ENCODE data around the gene AKAP1.

Gene AKAP1

GRCh38 chr17:57151798-57152197 is 66.8 kb downstream of the AKAP1 start:
- H3K4me3 ChIP-seq (ENCODE audit: low read depth, low read length): no peak overlapping the region
- no peak for TF ChIP-seq CTCF (IDR thresholded peaks at IDR 0.05; ENCODE audit: insufficient read depth, low read depth, low read length, missing control alignments)
- no peak for DNase-seq (ENCODE audit: low read depth)

- TF ChIP-seq CTCF (IDR thresholded peaks at IDR 0.05; ENCODE audit: insufficient read depth, low read depth, low read length, missing control alignments): no peak
- H3K4me3 ChIP-seq (ENCODE audit: low read depth, low read length): no peak overlapping the region
- no peak for DNase-seq (ENCODE audit: low read depth)
Measured at GRCh38 chr17:57152967-57153528, 68.0 kb downstream of the AKAP1 start.

GRCh38 chr17:57154921-57155320 is 69.9 kb downstream of the AKAP1 start:
- no peak for TF ChIP-seq CTCF (IDR thresholded peaks at IDR 0.05; ENCODE audit: insufficient read depth, low read depth, low read length, missing control alignments)
- no peak overlapping the region for H3K4me3 ChIP-seq (ENCODE audit: low read depth, low read length)
- DNase-seq (ENCODE audit: low read depth): peak; percentile 15

- DNase-seq (ENCODE audit: low read depth): no peak
- no peak overlapping the region for H3K4me3 ChIP-seq (ENCODE audit: low read depth, low read length)
- TF ChIP-seq CTCF (IDR thresholded peaks at IDR 0.05; ENCODE audit: insufficient read depth, low read depth, low read length, missing control alignments): no peak
Measured at GRCh38 chr17:57158325-57158724, 73.3 kb downstream of the AKAP1 start.

GRCh38 chr17:57158795-57159194 is 73.7 kb downstream of the AKAP1 start:
- no peak for DNase-seq (ENCODE audit: low read depth)
- no peak overlapping the region for H3K4me3 ChIP-seq (ENCODE audit: low read depth, low read length)
- TF ChIP-seq CTCF (IDR thresholded peaks at IDR 0.05; ENCODE audit: insufficient read depth, low read depth, low read length, missing control alignments): no peak

- no peak overlapping the region for H3K4me3 ChIP-seq (ENCODE audit: low read depth, low read length)
- no peak for DNase-seq (ENCODE audit: low read depth)
- TF ChIP-seq CTCF (IDR thresholded peaks at IDR 0.05; ENCODE audit: insufficient read depth, low read depth, low read length, missing control alignments): no peak
Measured at GRCh38 chr17:57160624-57161023, 75.6 kb downstream of the AKAP1 start.

- TF ChIP-seq CTCF (IDR thresholded peaks at IDR 0.05; ENCODE audit: insufficient read depth, low read depth, low read length, missing control alignments): no peak
- no peak for DNase-seq (ENCODE audit: low read depth)
- no peak overlapping the region for H3K4me3 ChIP-seq (ENCODE audit: low read depth, low read length)
Measured at GRCh38 chr17:57164814-57165213, 79.8 kb downstream of the AKAP1 start.
